Upper lobe of left lung (tissue), 6 donors: ENCODE measurements around the gene TRDN. TPM values are rescaled to one million over a fixed set of nuclear protein-coding genes. Genes with fewer than 3 reads are reported as not detected.
"Not testable (repeated sequence)": the region's sequence is repeated elsewhere in the genome, so short reads cannot be mapped to it uniquely, and the experiment has no call there.

ENCODE experiments used
- ATAC-seq, 2 donors: fragments of 200-7000 bp; cut with Tn5 transposase; one replicate each; pipeline ENCODE4 v1.9.1; 2022; ENCODE audit warnings: mild to moderate bottlenecking in 2 of 2, moderate library complexity in 2 of 2; ENCODE audit not compliant: low FRiP score in 2 of 2
- DNase-seq, 2 donors: peaks; one replicate each; pipeline ENCODE4 v3.0.0-alpha.2; 2019 to 2020
- H3K27ac ChIP-seq, 4 donors: fragments of 200-600 bp; sonication (generic); one replicate each; pipeline ENCODE4 v1.5.1; 2016 to 2019
- H3K27me3 ChIP-seq, 4 donors: fragments of 200-600 bp; sonication (generic); one replicate each; pipeline ENCODE4 v1.5.1; 2017 to 2019
- H3K36me3 ChIP-seq, 4 donors: fragments of 200-600 bp; sonication (generic); one replicate each; pipeline ENCODE4 v1.5.1; 2016 to 2019
- H3K4me1 ChIP-seq, 4 donors: fragments of 200-600 bp; sonication (generic); one replicate each; pipeline ENCODE4 v1.5.1; 2018 to 2019
- H3K4me3 ChIP-seq, 4 donors: fragments of 200-600 bp; sonication (generic); one replicate each; pipeline ENCODE4 v1.5.1; 2017 to 2019; ENCODE audit warnings: mild to moderate bottlenecking in 2 of 4, moderate library complexity in 1 of 4
- H3K9me3 ChIP-seq, 4 donors: fragments of 200-600 bp; sonication (generic); one replicate each; pipeline ENCODE4 v1.5.1; 2018 to 2019
- EP300 ChIP-seq, 4 donors: sonication (generic); formaldehyde crosslinking; IDR thresholded peaks; one replicate each; pipeline ENCODE4 v1.5.1; 2017; ENCODE audit warnings: antibody characterized with exemption in 4 of 4, control low read depth in 2 of 4
- POLR2A ChIP-seq, 4 donors: fragments of 450-650 bp; IDR thresholded peaks; one replicate each; pipeline ENCODE4 v1.5.1; 2016 to 2017; ENCODE audit warnings: antibody characterized with exemption in 4 of 4, mild to moderate bottlenecking in 2 of 4
- POLR2AphosphoS5 ChIP-seq, 2 donors: sonication (generic); formaldehyde crosslinking; IDR thresholded peaks; one replicate each; pipeline ENCODE4 v1.5.1; 2017; ENCODE audit warnings: antibody characterized with exemption in 2 of 2
- WGBS, 2 donors: methylation state at CpG; one replicate each; pipeline ENCODE4 v1.1.5; 2017 to 2018; 5-methylcytosine and 5-hydroxymethylcytosine counted together
- total RNA-seq, 6 donors: library from RNA; depleted of rRNA in 4 of 6; stranded (reverse); fragments of >200 nt in 4 of 6; gene quantifications; one replicate each; pipeline versions ENCODE4 v1.1.0 to v1.2.1, GENCODE V29; 2016 to 2021
- TF ChIP-seq, protein P1 (sequence below), 6 experiments: fragments of 450-650 bp in 4 of 6; fragments of 200-600 bp in 2 of 6; sonication (generic) in 2 of 6; IDR thresholded peaks; one replicate each; pipeline ENCODE4 v1.5.1; 2016 to 2019; ENCODE audit warnings: antibody characterized with exemption in 6 of 6
- donor health status: DM: no; HTN: no; CAD: no; lungs with moderate emphysema.
- donor health status: DM: no; HTN: yes; CAD: no; lungs with severe emphysema.

The TRDN gene
- total RNA-seq, 6 donors from 2014 or later: 0.20 TPM; not detected in 5

DNA sequence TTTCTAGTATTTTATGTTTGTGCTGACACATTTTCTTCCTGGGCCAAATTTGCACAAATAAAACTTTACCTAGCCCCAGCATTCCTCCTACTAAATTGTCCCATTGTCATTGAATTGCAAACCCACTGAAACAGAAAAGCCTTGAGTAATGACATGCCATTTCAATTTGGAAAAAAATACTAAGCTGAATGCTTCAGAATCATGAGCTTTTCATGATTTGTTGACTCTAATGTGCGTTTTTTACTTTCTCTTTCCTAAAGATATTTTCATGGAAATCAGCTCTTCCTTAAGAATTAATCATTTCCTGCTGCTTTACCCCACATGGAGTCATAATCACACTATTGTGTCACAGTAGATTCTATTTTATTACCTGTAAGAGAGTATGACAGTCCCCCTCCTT is 47.4 kb downstream of the TRDN start:
- WGBS, 2 donors: 46 to 62% methylated on average over 1 of the region's 1 CpG
- no peaks in the 10 kb centered on the region for H3K27me3 ChIP-seq
- DNase-seq (no peak), ATAC-seq (no peak)
- no peak for TF ChIP-seq POLR2AphosphoS5 (IDR thresholded peaks at IDR 0.05)
- TF ChIP-seq POLR2A (IDR thresholded peaks at IDR 0.05): no peak
- TF ChIP-seq, protein P1, sequence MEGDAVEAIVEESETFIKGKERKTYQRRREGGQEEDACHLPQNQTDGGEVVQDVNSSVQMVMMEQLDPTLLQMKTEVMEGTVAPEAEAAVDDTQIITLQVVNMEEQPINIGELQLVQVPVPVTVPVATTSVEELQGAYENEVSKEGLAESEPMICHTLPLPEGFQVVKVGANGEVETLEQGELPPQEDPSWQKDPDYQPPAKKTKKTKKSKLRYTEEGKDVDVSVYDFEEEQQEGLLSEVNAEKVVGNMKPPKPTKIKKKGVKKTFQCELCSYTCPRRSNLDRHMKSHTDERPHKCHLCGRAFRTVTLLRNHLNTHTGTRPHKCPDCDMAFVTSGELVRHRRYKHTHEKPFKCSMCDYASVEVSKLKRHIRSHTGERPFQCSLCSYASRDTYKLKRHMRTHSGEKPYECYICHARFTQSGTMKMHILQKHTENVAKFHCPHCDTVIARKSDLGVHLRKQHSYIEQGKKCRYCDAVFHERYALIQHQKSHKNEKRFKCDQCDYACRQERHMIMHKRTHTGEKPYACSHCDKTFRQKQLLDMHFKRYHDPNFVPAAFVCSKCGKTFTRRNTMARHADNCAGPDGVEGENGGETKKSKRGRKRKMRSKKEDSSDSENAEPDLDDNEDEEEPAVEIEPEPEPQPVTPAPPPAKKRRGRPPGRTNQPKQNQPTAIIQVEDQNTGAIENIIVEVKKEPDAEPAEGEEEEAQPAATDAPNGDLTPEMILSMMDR (IDR thresholded peaks at IDR 0.05): no peak
- no peak for TF ChIP-seq EP300 (IDR thresholded peaks at IDR 0.05)
- H3K9me3 ChIP-seq: no peaks in the 10 kb centered on the region
- H3K27ac ChIP-seq: no peak overlapping the region
- H3K4me1 ChIP-seq: no peaks in the 10 kb centered on the region
- H3K36me3 ChIP-seq: no peaks in the 10 kb centered on the region
- H3K4me3 ChIP-seq: no peak overlapping the region

DNA sequence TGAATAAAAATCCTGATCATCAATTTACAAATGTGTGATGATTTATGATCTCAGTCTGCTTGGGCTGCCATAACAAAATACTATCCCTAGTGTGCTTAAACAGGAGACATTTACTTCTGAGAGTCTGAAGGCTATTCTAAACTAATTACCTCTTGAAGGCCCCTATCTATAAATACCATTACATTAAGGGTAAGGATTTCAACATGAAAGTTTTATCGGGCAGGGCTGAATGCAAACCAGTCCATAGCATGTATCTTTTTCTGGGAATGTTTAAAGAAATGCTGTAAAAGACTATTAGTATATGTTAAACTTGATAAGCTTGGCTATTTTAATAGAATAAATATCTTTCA is 48.2 kb downstream of the TRDN start:
- Histone ChIP-seq H3K27me3 (no peaks in the 10 kb centered on the region), H3K9me3 (no peaks in the 10 kb centered on the region), H3K27ac (no peak overlapping the region), H3K4me3 (no peak overlapping the region), H3K4me1 (no peaks in the 10 kb centered on the region), H3K36me3 (no peaks in the 10 kb centered on the region)
- WGBS, 2 donors: 72 to 93% methylated on average over 1 of the region's 1 CpG
- no peak for ATAC-seq
- no peak for DNase-seq
- TF ChIP-seq POLR2AphosphoS5 (IDR thresholded peaks at IDR 0.05) (no peak), EP300 (IDR thresholded peaks at IDR 0.05) (no peak), POLR2A (IDR thresholded peaks at IDR 0.05) (no peak)
- TF ChIP-seq, protein P1 (IDR thresholded peaks at IDR 0.05): no peak

DNA sequence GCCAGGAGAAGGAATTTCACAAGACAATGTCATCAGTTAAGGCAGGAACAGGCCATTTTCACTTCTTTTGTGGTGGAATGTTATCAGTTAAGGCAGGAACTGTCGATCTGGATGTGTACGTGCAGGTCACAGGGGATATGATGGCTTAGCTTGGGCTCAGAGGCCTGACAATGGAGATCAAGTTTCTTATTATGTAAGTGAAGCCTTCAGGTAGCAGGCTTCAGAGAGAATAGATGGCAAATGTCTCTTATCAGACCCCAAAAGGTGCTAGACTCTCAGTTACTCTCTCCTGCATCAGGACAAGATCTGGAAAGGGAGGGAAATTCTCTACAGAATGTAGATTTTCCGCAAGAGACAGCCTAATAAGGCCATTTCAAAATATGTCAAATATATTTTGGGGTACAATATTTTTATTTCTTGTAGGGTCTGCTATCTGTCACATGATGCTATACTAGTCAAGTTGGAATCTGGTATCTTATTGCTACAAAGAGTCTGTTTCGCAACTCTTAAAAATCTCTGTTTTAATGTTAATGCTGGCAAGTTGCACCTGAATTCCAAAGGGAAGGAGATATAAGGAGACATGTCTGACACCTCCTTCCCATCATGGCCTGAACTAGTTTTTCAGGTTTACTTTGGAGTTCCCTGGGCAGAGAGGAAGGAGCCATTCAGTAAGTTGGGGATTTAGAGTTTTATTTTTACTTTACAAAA is 48.8 kb downstream of the TRDN start:
- TF ChIP-seq POLR2A (IDR thresholded peaks at IDR 0.05): no peak
- no peak for TF ChIP-seq POLR2AphosphoS5 (IDR thresholded peaks at IDR 0.05)
- TF ChIP-seq EP300 (IDR thresholded peaks at IDR 0.05): no peak
- TF ChIP-seq, protein P1 (IDR thresholded peaks at IDR 0.05): no peak
- no peak overlapping the region for H3K27ac ChIP-seq
- no peaks in the 10 kb centered on the region for H3K4me1 ChIP-seq
- no peaks in the 10 kb centered on the region for H3K36me3 ChIP-seq
- ATAC-seq (no peak), DNase-seq (no peak)
- H3K4me3 ChIP-seq: no peak overlapping the region
- WGBS, 2 donors: 64 to 83% methylated on average over 4 of the region's 4 CpGs
- H3K27me3 ChIP-seq: no peaks in the 10 kb centered on the region
- H3K9me3 ChIP-seq: no peaks in the 10 kb centered on the region

DNA sequence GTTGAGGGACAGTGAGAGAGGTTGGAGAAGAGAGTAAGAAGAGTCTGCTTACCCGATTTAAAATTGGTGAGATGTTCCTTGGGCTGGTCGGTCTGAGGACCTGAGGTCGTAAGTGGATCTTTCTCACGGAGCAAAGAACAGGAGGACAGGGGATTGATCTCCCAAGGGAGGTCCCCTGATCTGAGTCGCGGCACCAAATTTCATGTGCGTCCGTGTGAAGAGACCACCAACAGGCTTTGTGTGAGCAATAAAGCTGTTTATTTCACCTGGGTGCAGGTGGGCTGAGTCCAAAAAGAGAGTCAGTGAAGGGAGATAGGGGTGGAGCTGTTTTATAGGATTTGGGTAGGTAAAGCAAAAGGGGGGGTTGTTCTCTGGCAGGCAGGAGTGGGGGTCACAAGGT is 49.3 kb downstream of the TRDN start:
- ATAC-seq, DNase-seq, H3K9me3 ChIP-seq: not testable (repeated sequence)

DNA sequence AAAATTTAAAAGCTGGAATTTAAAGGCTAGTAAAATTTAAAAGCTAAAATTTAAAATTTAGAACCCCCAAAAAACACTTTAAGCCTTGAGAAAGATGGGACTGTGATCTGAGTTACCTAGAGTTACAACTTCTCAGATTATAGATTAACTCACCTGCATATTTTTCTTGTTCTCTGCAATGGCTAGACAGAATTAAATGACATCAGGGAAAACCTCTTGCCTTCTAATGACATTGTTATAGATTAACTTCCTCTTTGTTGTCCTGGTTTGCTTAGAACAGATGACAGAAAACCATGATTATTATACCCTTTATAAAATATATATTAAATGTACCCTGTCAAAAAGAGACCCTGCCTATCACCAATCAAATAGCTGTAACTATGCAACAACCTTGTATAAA is 56.4 kb downstream of the TRDN start:
- TF ChIP-seq EP300 (IDR thresholded peaks at IDR 0.05): no peak
- no peak for TF ChIP-seq POLR2A (IDR thresholded peaks at IDR 0.05)
- no peak for TF ChIP-seq POLR2AphosphoS5 (IDR thresholded peaks at IDR 0.05)
- TF ChIP-seq, protein P1 (IDR thresholded peaks at IDR 0.05): no peak
- Histone ChIP-seq H3K4me3 (no peak overlapping the region), H3K27me3 (no peaks in the 10 kb centered on the region), H3K27ac (no peak overlapping the region), H3K4me1 (no peaks in the 10 kb centered on the region), H3K36me3 (no peaks in the 10 kb centered on the region), H3K9me3 (no peaks in the 10 kb centered on the region)
- no peak for ATAC-seq
- DNase-seq: no peak

More for the DNA sequence above, 49.3 kb downstream of the TRDN start:
- H3K27ac ChIP-seq, H3K27me3 ChIP-seq, H3K4me1 ChIP-seq, H3K4me3 ChIP-seq, H3K36me3 ChIP-seq: not testable (repeated sequence)
- 93 to 97% methylated on average over 8 of the region's 8 CpGs for WGBS, 2 donors
